SHP77 (cell line): ENCODE data around the gene OR6B2.

Experiments
- DNase-seq, 2 experiments: peaks; one replicate each; lab custom pipeline; 2025; lab: John Stamatoyannopoulos, UW

The OR6B2 gene

GRCh38 chr2:240041363-240041762 lies 11.1 kb upstream of the OR6B2 start:
- DNase-seq, result no peak

- DNase-seq, result no peak
These were observed 7.1 kb upstream of the OR6B2 start for GRCh38 chr2:240037358-240037757.

GRCh38 chr2:240033330-240033678 lies 3.1 kb upstream of the OR6B2 start:
- no peak for DNase-seq

- DNase-seq, result no peak
These were observed 2.4 kb upstream of the OR6B2 start for GRCh38 chr2:240032406-240033329.

- DNase-seq, result peak in 1 of 2 experiments; percentile 14
These were observed 5.5 kb downstream of the OR6B2 start for GRCh38 chr2:240024766-240025165.

GRCh38 chr2:240023792-240024191 lies 6.4 kb downstream of the OR6B2 start:
- no peak for DNase-seq

- DNase-seq, result peak; percentile 47 to 67
These were observed 8.6 kb downstream of the OR6B2 start for GRCh38 chr2:240021488-240022104.

GRCh38 chr2:240018071-240018750 lies 12.0 kb downstream of the OR6B2 start:
- no peak for DNase-seq

GRCh38 chr2:240014327-240014726 lies 15.9 kb downstream of the OR6B2 start:
- no peak for DNase-seq

GRCh38 chr2:240013343-240013742 lies 16.9 kb downstream of the OR6B2 start:
- no peak for DNase-seq

- DNase-seq, result no peak
These were observed 27.2 kb downstream of the OR6B2 start for GRCh38 chr2:240002983-240003382.

GRCh38 chr2:240000671-240001070 lies 29.6 kb downstream of the OR6B2 start:
- DNase-seq, result no peak

- DNase-seq, result no peak
These were observed 32.4 kb downstream of the OR6B2 start for GRCh38 chr2:239997686-239998409.

GRCh38 chr2:239994086-239994485 lies 36.1 kb downstream of the OR6B2 start:
- DNase-seq, result no peak

- no peak for DNase-seq
These were observed 36.9 kb downstream of the OR6B2 start for GRCh38 chr2:239993291-239993690.

- DNase-seq, result peak; percentile 9 to 26
These were observed 38.4 kb downstream of the OR6B2 start for GRCh38 chr2:239991689-239992314.

- DNase-seq, result no peak
These were observed 39.3 kb downstream of the OR6B2 start for GRCh38 chr2:239990966-239991365.

- DNase-seq, result no peak
These were observed 44.9 kb downstream of the OR6B2 start for GRCh38 chr2:239985356-239985755.

- DNase-seq, result no peak
These were observed 45.6 kb downstream of the OR6B2 start for GRCh38 chr2:239984421-239985194.

GRCh38 chr2:239983004-239983778 lies 47.0 kb downstream of the OR6B2 start:
- DNase-seq, result no peak
